ENCODE results near the gene CD79A.

The CD79A gene

DNA sequence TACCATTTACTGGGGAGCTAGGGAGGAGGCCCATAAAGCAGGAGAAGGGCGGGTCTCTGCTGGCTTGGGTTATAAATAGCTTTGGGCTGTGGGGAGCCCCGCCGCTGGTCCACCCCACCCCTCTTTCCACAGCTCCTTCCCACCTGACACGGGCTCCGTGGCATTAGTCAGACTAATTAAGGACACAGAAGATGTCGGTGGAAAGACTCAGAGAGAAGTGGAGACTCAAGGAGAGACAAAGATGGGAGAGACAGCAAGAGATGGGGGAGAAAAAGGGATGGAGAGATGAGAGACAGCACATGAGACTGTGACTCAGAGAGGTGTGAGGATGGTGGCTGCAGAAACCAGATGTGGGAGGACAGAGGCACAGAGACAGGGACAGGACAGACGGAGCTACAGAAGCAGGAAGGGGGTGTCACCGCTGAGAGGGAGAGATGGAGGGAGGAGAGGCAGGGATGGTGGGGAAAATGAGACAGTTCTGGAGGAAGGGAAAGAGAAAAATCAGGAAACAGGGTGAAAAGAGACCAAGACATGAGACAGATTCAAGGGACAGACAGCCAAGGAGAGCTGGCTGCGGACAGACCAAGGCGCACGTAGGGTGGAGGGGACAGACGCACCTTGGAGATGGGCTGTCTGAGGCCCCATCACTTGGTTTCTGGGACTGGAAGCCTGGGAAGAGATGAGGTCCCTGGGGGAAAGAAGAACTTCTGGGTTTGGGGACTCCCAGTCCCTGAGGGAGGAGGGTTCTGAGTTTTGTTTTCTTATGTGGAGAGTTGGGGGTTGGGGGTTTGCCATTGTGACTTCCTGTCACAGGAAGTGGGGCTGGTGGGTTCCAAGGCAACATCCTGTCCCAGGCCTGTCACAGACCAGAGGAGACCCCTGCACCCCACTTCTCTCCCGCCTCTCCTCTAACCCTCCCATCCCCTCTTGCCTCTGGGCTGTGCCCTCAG, 10.0 kb downstream of the CD79A start:
- DNase-seq = no peak

DNA sequence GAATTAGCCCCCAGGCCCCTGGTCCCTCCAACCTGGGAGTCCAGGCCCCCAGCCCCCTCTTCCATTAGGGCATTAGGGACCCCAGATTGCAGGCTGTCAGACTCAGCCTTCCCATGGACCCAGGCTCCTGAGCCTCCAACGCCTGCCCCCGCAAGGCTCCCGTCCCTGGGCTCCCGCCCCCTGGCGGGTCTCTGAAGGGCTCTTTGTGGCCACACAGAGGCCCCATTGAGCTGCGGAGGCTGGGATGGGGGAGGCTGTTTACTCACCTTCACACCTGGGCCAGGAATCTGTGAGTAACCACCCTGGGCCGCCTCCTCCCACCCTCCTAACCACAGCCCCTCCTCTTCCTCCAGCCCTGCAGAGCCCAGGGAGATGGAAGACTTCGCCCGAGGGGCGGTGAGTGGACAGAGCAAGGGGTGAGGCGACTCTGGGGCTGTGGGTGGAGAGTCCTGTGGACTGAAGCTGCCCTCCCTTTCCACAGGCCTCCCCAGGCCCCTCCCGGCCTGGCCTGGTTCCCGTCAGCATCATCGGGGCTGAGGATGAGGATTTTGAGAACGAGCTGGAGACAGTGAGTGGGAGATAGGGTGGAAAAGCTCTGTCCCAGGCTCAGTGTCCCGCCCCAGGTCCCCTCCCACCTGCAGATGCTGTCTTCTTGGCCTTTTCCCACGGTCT, 10.8 kb downstream of the CD79A start:
- no peak for DNase-seq

DNA sequence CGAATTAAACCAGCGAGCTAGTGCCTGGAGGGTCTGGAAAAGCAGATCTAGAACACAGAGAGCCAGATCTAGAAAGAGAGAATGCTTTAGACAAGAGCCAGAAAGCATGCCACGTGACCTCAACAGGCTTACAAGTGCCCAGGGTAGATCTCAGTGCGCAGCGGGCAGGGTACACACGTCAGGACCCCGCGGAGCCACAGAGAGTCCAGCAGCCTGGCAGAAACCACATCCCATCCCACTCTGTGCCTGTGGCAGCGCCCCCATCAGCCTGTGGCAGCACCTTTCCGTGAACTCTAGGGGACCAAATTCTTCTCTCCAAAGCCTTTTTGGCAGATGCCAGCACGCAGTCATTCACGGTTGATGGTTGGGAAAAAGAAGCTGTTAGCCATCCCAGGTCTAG, 11.8 kb downstream of the CD79A start:
- no peak for DNase-seq

DNA sequence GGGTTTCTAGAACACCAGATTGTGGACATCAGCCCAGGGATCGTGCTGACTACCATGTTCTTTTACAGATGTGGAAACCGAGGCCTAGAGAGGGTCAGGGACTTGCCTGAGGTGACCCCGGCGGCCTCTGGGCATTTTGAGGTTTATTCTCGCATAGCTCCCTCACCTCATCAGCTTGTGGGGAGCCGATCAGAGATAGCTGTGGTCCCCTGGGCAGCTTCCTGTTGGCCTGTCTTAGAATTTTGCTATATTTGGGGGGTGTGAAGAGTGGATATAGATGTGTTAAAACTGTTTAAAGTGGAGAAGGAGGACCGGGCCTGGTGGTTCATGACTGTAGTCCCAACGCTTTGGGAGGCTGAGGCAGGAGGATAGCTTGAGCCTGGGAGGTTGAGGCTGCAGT, 12.8 kb downstream of the CD79A start:
- no peak for DNase-seq

DNA sequence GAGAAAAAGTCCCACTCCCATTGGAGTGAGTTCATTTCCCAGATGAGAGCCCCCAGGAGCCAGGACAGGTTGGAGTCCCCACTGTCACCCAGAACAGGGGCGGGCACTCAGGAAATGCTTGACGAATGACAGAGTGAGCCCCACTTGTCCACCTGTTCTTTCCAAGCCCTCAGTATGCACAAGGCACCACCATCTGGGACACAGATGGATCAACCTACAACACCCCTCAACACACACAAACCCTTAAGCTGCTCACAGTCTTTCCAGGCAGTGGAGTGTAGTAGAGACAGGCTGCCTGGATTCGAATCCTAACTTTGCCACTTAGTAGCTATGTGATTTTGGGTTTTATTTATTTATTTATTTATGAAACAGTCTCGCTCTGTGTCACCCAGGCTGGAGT, 13.9 kb downstream of the CD79A start:
- no peak for DNase-seq

DNA sequence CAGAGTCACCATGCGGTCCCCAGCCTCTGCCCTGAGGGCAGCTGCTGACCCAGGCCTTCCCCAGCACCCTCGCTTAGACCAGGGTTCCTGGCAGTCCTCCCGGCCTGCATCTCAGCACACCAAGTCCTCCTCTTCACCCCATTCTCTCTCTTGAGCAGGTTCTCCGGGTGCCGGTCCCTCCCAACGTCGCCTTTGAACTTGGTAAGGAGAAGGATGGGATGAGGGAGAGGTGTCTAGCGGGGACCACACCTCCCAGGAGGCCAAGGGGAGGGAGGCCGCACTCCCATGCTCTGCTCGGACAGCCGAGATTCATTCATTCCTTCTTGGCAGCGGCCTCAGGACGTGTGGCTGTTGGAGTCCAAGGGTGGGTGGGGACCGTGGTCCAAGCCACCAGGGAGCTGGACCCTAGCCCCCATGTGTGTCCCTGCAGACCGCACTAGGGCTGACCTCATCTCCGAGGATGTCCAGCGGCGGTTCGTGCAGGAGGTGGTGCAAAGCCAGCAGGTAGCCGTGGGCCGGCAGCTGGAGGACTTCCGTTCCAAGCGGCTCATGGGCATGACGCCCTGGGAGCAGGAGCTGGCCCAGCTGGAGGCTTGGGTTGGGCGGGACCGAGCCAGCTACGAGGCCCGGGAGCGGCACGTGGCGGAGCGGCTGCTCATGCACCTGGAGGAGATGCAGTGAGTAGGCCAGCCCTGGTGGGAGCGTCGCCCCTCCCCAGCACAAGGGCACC, 15.3 kb downstream of the CD79A start:
- DNase-seq = no peak

DNA sequence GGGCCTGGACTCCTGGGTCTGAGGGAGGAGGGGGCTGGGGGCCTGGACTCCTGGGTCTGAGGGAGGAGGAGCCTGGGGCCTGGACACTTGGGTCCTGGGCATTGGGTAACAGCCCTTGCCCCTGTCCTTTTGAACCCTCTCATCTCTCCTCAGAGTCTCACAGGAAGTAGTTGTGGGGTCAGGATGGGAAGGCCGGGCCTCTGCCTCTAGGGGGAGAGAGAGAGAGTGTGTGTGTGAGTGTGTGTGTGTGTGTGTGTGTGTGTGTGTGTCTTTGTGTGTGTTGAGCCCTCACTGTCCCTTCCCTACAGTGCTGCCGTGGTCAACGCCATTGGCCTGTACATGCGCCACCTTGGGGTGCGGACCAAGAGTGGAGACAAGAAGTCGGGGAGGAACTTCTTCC, 16.8 kb downstream of the CD79A start:
- DNase-seq = no peak

DNA sequence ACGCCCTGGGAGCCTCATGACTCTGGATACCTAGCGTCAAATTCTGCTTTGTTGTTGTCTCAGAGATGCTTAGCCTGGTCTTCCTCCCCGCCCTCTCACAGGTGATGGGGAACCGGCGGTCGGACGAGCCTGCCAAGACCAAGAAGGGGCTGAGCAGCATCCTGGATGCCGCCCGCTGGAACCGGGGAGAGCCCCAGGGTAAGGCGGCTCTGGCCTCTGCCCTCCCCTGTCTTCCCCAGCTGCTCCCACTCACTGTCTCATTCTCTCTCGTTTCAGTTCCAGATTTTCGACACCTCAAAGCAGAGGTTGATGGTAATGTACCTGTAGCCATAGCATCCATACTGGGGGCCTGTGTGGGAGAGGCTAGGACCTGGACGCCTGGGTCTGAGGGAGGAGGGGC, 17.3 kb downstream of the CD79A start:
- DNase-seq = no peak

DNA sequence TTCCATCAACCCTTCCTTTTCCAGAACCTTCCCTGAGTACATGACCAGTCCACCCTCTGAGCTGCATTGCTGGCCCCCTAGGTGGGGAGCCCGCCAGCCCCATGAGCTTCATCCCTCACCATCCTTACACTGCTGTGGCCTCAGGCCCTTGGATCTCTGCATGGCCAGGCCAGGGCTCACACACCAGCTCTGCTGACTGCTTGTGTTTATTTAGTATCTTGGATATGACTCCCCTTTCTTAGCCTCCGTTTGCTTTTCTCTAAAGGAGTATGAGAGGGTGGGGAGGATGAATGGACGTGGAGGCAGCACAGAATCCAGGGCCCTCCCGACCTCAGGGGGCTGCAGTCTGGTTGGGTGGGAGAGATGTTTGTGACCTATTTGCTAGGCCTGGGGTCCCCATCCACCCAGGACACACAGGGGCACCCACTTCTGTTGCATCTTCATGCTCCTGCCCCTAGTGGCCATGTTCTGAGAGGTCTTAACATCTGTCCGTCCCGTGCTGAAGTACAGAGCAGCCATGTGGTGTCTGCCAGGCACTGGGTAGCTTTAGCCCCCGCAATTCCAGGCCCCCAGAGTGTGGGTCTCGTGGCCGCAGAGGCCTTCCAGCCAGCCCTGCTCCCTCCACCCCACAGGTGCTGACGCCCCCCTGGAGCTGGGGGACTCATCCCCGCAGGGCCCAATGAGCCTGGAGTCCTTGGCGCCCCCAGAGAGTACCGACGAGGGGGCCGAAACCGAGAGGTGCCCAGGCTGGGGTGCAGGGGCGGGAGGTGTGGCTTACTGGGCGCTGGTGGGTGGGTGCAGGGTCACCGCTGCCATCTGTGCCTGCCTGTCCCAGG, 18.9 kb downstream of the CD79A start:
- no peak for DNase-seq

DNA sequence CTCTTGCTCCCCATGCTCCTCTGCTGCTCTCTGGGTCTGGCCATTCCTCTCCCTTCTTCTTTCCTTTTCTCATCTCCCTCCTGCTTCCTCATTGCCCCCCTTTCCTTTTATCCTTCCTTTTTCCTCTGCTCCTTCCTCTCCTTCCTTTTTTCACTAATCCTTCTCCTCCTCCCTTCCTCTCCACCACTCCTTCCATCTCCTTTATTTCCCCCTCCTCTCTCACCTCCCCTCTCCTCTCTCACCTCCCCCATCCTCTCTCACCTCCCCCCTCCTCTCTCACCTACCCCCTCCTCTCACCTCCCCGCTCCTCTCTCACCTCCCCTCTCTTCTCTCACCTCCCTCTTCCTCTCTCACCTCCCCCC, 19.5 kb downstream of the CD79A start:
- no peak for DNase-seq

DNA sequence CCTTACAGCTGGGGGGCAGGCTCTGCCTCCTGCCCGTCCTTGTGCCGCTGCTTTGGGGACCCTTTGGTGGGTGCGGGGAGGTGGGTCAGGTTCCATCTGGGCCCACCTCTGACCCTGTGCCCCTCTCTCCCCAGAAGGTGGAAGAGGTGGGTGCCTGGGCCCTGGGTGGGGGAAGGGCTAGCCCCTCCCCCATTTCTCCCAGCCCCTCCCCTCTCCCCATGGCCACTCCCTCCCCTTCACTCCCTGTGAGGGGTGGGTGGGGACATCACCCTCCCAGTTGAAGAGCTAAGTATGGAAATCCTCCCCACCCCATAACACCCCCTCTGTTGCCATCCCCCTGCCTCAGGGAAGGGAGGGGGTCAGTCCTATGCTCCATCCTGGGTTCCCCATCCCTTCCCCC, 20.1 kb downstream of the CD79A start:
- no peak for DNase-seq

DNA sequence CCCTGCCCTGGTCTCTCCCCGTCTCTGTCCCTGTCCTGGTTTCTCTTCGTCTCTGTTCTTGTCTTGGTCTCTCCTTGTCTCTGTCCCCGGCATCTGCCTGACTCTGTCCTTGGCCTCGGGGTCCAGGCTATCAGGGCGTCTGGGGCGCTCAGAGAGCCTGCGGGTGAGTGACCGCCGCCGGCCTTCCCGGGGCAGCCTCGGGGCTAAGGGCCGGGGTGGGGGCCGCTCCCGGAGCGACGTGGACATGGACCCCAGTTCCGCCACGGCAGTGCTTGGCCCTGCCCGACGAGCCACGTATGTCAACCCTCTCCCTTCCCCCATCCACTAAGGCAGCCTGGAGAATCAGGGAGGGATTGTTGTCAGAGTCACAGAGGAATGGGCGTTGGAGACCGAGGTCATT, 20.7 kb downstream of the CD79A start:
- DNase-seq = no peak

DNA sequence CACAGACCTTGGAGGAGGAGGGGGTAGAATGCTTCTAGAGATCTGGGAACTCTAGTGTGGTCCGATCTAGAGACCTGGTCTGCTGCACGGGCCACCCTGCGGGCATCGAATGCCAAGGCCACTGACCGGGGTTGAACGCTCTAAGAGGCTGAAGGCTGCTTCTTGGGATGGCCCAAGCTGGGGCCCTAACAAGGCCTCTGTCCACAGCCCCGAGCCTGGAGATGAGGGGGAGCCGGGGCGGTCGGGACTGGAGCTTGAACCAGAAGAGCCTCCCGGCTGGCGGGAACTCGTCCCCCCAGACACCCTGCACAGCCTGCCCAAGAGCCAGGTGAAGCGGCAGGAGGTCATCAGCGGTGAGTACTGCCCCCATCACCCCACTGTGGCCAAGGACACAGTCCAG, 21.2 kb downstream of the CD79A start:
- no peak for DNase-seq

DNA sequence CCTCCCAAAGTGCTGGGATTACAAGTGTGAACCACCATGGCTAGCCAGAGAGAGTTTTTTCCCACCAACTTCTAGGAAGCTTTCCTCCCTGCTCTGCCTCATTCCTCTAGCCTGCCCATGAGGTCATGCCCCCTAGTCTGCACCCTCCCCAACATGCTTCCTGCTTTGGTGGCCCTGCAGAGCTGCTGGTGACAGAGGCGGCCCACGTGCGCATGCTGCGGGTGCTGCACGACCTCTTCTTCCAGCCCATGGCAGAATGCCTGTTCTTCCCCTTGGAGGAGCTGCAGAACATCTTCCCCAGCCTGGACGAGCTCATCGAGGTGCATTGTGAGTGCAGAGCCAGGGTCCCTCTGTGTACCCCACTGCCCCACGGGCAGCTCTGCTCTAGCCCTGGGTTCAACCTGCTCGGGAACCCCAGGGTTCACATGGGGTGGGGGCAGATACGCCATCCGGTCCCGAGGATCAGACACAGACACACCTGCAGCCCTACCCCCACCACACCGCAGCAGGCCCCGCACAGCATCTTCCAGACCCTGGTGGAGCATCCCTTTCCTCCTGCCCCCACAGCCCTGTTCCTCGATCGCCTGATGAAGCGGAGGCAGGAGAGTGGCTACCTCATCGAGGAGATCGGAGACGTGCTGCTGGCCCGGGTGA, 24.8 kb downstream of the CD79A start:
- DNase-seq = no peak

DNA sequence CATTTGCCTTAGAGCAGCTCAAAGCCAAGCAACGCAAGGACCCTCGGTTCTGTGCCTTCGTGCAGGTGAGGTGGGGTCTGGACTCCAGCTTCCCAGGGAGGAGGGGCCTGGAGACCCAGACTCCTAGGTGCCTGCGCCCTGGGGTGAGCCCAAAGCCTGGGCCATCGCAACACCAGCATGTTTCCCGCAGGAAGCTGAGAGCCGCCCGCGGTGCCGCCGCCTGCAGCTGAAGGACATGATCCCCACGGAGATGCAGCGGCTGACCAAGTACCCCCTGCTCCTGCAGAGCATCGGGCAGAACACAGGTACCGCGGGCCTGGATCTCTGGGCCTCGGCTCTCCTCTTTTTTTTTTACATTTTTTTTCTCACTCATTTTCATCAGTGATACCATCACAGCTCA, 25.5 kb downstream of the CD79A start:
- DNase-seq = no peak

DNA sequence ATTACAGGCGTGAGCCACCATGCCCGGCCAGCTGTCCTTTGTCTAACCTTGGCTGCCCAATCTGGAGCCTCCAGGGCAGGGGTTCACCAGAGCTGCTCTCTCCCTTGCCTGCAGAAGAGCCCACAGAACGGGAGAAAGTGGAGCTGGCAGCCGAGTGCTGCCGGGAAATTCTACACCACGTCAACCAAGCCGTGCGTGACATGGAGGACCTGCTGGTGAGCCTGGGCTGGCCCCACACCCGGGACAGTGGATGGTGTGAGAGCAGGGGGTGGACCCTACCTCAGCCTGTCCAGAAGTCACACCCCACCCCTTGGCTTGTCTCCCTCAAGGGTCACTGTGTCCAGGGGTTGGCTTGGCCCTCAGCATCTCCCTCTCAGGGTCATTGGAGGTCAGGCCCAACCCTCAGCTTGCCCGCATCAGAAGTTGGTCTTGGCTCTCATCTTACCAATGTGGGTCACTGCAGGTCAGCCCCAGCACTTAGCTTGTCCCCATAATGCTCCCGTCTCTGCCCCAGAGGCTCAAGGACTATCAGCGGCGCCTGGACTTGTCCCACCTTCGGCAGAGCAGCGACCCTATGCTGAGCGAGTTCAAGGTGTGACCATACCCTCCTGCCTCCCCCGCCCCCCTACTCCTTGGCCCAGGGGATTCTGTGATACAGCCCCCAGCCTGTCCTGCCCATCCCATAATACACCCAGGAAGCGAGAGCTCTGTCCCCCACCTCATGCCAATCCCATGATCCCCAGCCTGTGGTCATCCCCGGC, 26.3 kb downstream of the CD79A start:
- DNase-seq = no peak

DNA sequence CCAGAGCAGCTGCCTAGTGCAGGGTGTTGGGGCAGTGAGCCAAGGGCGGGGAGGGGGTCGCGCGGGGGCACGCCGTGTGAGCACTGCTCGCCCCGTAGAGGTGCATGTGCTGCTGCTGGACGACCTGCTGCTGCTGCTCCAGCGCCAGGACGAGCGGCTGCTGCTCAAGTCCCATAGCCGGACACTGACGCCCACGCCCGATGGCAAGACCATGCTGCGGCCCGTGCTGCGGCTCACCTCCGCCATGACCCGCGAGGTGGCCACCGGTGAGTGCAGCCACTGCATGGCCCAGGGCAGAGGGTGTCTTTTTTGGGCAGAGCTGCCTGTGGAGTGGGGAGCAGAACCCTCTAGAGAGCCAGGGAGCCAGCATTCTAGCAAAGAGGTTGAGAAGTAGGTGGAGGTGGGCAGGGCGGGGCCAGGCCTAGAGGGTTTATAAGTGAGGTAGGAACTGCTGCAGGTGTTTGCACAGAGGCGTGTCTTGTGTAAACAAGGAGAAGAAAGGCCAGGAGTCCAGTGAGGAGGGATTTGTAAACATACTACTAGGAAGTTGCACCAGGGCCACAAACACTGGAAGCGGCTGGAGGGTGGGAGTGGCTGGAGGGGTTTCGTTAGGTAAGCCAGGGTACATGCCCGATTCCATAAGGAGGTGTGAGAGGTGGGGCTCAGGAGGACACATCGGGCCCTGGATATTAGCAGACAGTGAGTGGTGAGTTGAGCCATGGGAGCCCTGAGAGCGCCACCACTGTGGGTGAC, 27.2 kb downstream of the CD79A start:
- DNase-seq = peak in 1 of 2 experiments; percentile 15

DNA sequence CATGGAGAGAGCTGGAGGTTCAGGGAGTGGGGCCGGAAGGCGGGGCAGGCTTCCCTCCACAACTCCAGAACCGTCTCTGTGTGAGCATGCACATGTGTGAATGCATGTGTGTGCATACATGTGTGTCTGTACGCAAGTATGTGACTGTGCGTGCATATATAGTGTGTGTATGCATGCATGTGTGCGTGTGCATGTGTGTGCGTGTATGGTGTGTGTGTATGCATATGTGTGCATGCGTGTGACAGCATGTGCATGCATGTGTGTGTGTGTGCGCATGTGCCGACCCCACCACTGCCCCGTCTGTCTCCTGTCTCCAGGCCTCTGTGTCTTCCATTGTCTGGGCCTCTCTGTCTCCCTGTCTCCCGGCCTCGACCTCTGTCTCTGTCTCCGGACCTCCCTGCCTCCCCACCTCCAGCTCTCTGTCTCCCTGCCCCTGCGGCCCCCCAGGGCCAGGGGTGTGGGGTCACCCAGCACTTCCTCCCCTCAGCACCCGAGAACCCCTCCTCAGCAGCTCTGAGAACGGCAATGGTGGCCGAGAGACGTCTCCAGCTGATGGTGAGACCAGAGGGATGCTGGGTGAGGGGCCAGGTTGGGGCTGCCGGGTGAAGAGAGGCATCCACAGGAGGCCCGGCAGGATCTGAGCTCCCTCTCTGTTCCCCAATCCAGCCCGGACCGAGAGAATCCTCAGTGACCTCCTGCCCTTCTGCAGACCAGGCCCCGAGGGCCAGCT, 28.4 kb downstream of the CD79A start:
- DNase-seq = no peak

DNA sequence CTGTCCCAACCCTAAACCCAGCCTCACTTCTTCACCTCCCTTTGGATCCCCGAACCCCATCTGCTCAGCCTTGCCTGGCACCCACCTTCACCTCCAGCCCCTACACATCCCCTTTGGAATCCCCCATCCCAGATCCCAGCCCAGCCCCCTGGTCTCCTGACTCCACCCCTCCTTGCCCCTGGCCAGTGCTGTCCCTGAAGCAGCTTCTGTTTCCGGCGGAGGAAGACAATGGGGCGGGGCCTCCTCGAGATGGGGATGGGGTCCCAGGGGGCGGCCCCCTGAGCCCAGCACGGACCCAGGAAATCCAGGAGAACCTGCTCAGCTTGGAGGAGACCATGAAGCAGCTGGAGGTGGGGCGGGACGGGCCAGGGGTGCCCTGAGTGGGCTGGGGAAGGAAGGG, 29.2 kb downstream of the CD79A start:
- no peak for DNase-seq
